Endothelial cell of umbilical vein (primary cell): ENCODE data around the gene LIPT1. TPM values are rescaled to one million over a fixed set of nuclear protein-coding genes. Genes with fewer than 3 reads are reported as not detected.

Experiments used
- BruUV-seq: library from RNA; stranded (reverse); fragments of 400-500 nt; replicated peaks from 2 replicates; lab custom pipeline; 2021; lab: Mats Ljungman, UMichigan
- CTCF ChIA-PET: fragments of 300-600, 350-600 bp; sonication (Branson Sonifier 250); formaldehyde crosslinking; loops from one replicate; lab custom pipeline; 2021; ENCODE audit warnings: antibody characterized with exemption, inconsistent platforms; lab: Charles Lee
- POLR2A ChIA-PET: fragments of 300-600, 350-600 bp; sonication (Branson Sonifier 250); formaldehyde crosslinking; loops from one replicate; lab custom pipeline; 2021; ENCODE audit warnings: antibody characterized with exemption, inconsistent platforms; lab: Charles Lee
- DNase-seq: peaks from one replicate; pipeline ENCODE4 v3.0.0-alpha.2; 2011; ENCODE audit warnings: low read depth, low spot score
- FAIRE-seq: peaks from 2 replicates; lab custom pipeline; 2011; peaks lifted over from hg19 to GRCh38; lab: Jason Lieb, UNC
- H2AFZ ChIP-seq: 2 replicates; pipeline ENCODE4 v1.6.0; 2012; ENCODE audit warnings: low read depth, low read length, control low read depth, inconsistent platforms
- H3K27ac ChIP-seq: 2 replicates; pipeline ENCODE4 v1.5.1; 2011; ENCODE audit warnings: low read depth, mild to moderate bottlenecking, control low read depth, low read length, moderate library complexity; ENCODE audit not compliant: insufficient read depth
- H3K27me3 ChIP-seq, 2 experiments: 2 replicates each; pipeline versions ENCODE4 v1.6.0 to v1.6.1; 2011; ENCODE audit warnings: low read length in 2 of 2, mixed read lengths in 1 of 2; ENCODE audit not compliant: control insufficient read depth in 2 of 2, insufficient read depth in 2 of 2
- H3K36me3 ChIP-seq, 2 experiments: 2 replicates in 1 of 2; 3 replicates in 1 of 2; pipeline ENCODE4 v1.5.1; 2011; ENCODE audit warnings: low read length in 2 of 2, mild to moderate bottlenecking in 1 of 2, moderate library complexity in 1 of 2; ENCODE audit not compliant: control insufficient read depth in 2 of 2, insufficient read depth in 2 of 2; ENCODE audit errors: extremely low read depth in 1 of 2
- H3K4me1 ChIP-seq: 3 replicates; pipeline ENCODE4 v1.5.1; 2011; ENCODE audit warnings: mild to moderate bottlenecking, low read length; ENCODE audit not compliant: control insufficient read depth, insufficient read depth; ENCODE audit errors: extremely low read depth
- H3K4me2 ChIP-seq: 2 replicates; pipeline ENCODE4 v1.6.1; 2011; ENCODE audit warnings: low read length, control low read depth, mixed read lengths; ENCODE audit not compliant: insufficient read depth
- H3K4me3 ChIP-seq, 3 experiments: fragments of 200-600 bp in 1 of 3; sonication (generic), shearing (Covaris generic) in 1 of 3; replicated peaks in 1 of 3; 2 replicates each; pipeline ENCODE4 v1.5.1; 2011 to 2016; ENCODE audit warnings: control low read depth in 3 of 3, low read length in 3 of 3, mild to moderate bottlenecking in 2 of 3, inconsistent platforms in 1 of 3, low read depth in 1 of 3, moderate library complexity in 1 of 3; ENCODE audit not compliant: insufficient read depth in 1 of 3
- H3K79me2 ChIP-seq: 2 replicates; pipeline ENCODE4 v1.6.0; 2012; ENCODE audit warnings: low read length, inconsistent platforms; ENCODE audit not compliant: control insufficient read depth, insufficient read depth
- H3K9ac ChIP-seq: replicated peaks from 2 replicates; pipeline ENCODE3; 2011; ENCODE audit warnings: low read length, control low read depth; ENCODE audit not compliant: insufficient read depth; ENCODE audit errors: extremely low read depth
- H3K9me1 ChIP-seq: replicated peaks from 3 replicates; pipeline ENCODE4 v1.6.0; 2011; ENCODE audit warnings: mild to moderate bottlenecking, low read length; ENCODE audit not compliant: control insufficient read depth, insufficient read depth; ENCODE audit errors: extremely low read depth
- H3K9me3 ChIP-seq: replicated peaks from 2 replicates; pipeline ENCODE4 v1.5.1; 2012; ENCODE audit warnings: low read length, inconsistent platforms; ENCODE audit not compliant: control insufficient read depth, insufficient read depth
- H4K20me1 ChIP-seq: replicated peaks from 2 replicates; pipeline ENCODE3; 2011; ENCODE audit warnings: mild to moderate bottlenecking, low read length; ENCODE audit not compliant: control insufficient read depth, insufficient read depth; ENCODE audit errors: extremely low read depth
- EZH2 ChIP-seq: IDR thresholded peaks from 2 replicates; pipeline ENCODE4 v1.6.1; 2012; ENCODE audit warnings: borderline replicate concordance, low read depth, mild to moderate bottlenecking, moderate library complexity, low read length, inconsistent platforms; ENCODE audit not compliant: severe bottlenecking
- FOS ChIP-seq: IDR thresholded peaks from 2 replicates; pipeline ENCODE4 v1.6.1; 2011; ENCODE audit warnings: mild to moderate bottlenecking, low read length, moderate library complexity, borderline replicate concordance; ENCODE audit not compliant: insufficient read depth
- GATA2 ChIP-seq: IDR thresholded peaks from 2 replicates; pipeline ENCODE4 v1.7.0; 2011; ENCODE audit warnings: low read depth, mild to moderate bottlenecking, moderate library complexity, mixed read lengths, low read length; ENCODE audit not compliant: insufficient read length, insufficient read depth
- JUN ChIP-seq: IDR thresholded peaks from 2 replicates; pipeline ENCODE4 v1.6.1; 2011; ENCODE audit warnings: borderline replicate concordance, low read depth; ENCODE audit not compliant: insufficient read length, insufficient read depth
- MYC ChIP-seq: IDR thresholded peaks from one replicate; pipeline ENCODE4 v1.6.1; 2011; ENCODE audit warnings: mild to moderate bottlenecking, low read depth, low read length
- POLR2A ChIP-seq: IDR thresholded peaks from 2 replicates; pipeline ENCODE4 v1.6.1; 2012; ENCODE audit warnings: low read depth, mild to moderate bottlenecking, control low read depth, low read length
- POLR2AphosphoS5 ChIP-seq: IDR thresholded peaks from 2 replicates; pipeline ENCODE4 v1.6.1; 2012; ENCODE audit warnings: low read depth, mild to moderate bottlenecking, control low read depth, low read length, moderate library complexity; ENCODE audit not compliant: insufficient read depth
- dilution Hi-C: fragments of 300-500 bp; cut with MboI; formaldehyde crosslinking; loops from one replicate; pipeline ENCODE4 v1.15.0; 2019; ENCODE audit warnings: low sequenced_read_pairs; ENCODE audit not compliant: extremely low pct_ligation_motif_present
- intact Hi-C: fragments of 100-400 bp; cut with micrococcal nuclease; formaldehyde crosslinking; loops from one replicate; pipeline ENCODE4 v1.10.0; 2022
- polyA plus RNA-seq, 4 experiments: library from polyadenylated mRNA; depleted of rRNA in 3 of 4; stranded (reverse) in 3 of 4; unstranded in 1 of 4; fragments of >200 nt; gene quantifications; 2 replicates each; pipeline versions ENCODE4 v1.2.1 to v1.2.3, GENCODE V29; 2011 to 2012; ENCODE audit warnings: missing spikeins in 1 of 4
- total RNA-seq: library from RNA; stranded (reverse); gene quantifications from 2 replicates; pipeline ENCODE4 v1.2.3, GENCODE V29; 2021
- TF ChIP-seq, protein P1 (sequence below): IDR thresholded peaks from 2 replicates; pipeline ENCODE4 v1.6.1; 2011; ENCODE audit not compliant: insufficient read depth, insufficient read length
- TF ChIP-seq, protein P2 (sequence below), 2 donors: IDR thresholded peaks; 1 replicate in 1 of 2; 2 replicates in 1 of 2; pipeline ENCODE4 v1.5.1; 2011; ENCODE audit warnings: low read length in 2 of 2, mild to moderate bottlenecking in 2 of 2, moderate library complexity in 2 of 2, control low read depth in 1 of 2, inconsistent platforms in 1 of 2, low read depth in 1 of 2; ENCODE audit not compliant: insufficient read depth in 1 of 2; ENCODE audit errors: extremely low read depth in 1 of 2

LIPT1 gene
- total and polyA plus RNA-seq, 2 donors (not counting 3 experiments of a cell fraction or from before 2014, with no cell fraction given) = 3.3 to 4.8 TPM

DNA sequence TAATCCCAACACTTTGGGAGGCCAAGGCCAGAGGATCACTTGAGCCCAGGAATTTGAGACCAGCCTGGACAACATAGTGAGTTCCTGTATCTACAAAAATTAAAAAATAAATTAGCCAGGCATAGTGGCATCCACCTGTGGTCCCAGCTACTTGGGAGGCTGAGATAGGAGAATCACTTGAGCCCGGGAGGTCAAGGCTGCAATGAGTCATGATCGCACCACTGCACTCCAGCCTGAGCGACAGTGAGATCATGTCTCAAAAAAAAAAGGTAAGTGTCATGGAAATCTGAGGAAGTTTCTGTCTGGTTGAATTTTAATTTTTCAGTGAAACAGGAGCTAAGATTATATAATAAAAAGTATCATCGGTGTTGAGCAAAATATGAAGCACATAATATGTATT lies 15.8 kb upstream of the LIPT1 start:
- Histone ChIP-seq H3K79me2 (no peaks in the 10 kb centered on the region), H3K36me3 (no peaks in the 10 kb centered on the region), H3K27me3 (peaks cover 19 to 29% of the 10 kb centered on the region in 2 experiments), H3K9me1 (no peaks in the 10 kb centered on the region), H3K4me3 (no peak overlapping the region), H3K9me3 (no peaks in the 10 kb centered on the region), H4K20me1 (no peaks in the 10 kb centered on the region), H3K27ac (no peak overlapping the region), H3K9ac (no peak overlapping the region), H2AFZ (no peak overlapping the region), H3K4me2 (no peak overlapping the region), H3K4me1 (peaks cover 7% of the 10 kb centered on the region)
- BruUV-seq = no TSS peak
- FAIRE-seq (no peak), DNase-seq (no peak)
- intact Hi-C loops (no loop called here), dilution Hi-C loops (no loop called here)
- POLR2A ChIA-PET = no interaction called here
- no peak for TF ChIP-seq EZH2
- no peak for TF ChIP-seq POLR2A
- TF ChIP-seq, protein P1, sequence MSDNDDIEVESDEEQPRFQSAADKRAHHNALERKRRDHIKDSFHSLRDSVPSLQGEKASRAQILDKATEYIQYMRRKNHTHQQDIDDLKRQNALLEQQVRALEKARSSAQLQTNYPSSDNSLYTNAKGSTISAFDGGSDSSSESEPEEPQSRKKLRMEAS = no peak
- no peak for TF ChIP-seq FOS
- TF ChIP-seq POLR2AphosphoS5 = no peak
- TF ChIP-seq GATA2 = no peak
- TF ChIP-seq MYC = no peak
- TF ChIP-seq, protein P2, sequence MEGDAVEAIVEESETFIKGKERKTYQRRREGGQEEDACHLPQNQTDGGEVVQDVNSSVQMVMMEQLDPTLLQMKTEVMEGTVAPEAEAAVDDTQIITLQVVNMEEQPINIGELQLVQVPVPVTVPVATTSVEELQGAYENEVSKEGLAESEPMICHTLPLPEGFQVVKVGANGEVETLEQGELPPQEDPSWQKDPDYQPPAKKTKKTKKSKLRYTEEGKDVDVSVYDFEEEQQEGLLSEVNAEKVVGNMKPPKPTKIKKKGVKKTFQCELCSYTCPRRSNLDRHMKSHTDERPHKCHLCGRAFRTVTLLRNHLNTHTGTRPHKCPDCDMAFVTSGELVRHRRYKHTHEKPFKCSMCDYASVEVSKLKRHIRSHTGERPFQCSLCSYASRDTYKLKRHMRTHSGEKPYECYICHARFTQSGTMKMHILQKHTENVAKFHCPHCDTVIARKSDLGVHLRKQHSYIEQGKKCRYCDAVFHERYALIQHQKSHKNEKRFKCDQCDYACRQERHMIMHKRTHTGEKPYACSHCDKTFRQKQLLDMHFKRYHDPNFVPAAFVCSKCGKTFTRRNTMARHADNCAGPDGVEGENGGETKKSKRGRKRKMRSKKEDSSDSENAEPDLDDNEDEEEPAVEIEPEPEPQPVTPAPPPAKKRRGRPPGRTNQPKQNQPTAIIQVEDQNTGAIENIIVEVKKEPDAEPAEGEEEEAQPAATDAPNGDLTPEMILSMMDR (IDR thresholded peaks at IDR 0.05; ENCODE audit: extremely low read depth in 1 of 2, insufficient read depth in 1 of 2, low read depth in 1 of 2, low read length in 2 of 2) = no peak
- TF ChIP-seq JUN = no peak
- CTCF ChIA-PET = no interaction called here
